Measurements from ENCODE around the gene MROH2B. TPM values are rescaled to one million over a fixed set of nuclear protein-coding genes. Genes with fewer than 3 reads are reported as not detected.

The MROH2B gene
- total and polyA plus RNA-seq, 10 donors, result not detected

DNA sequence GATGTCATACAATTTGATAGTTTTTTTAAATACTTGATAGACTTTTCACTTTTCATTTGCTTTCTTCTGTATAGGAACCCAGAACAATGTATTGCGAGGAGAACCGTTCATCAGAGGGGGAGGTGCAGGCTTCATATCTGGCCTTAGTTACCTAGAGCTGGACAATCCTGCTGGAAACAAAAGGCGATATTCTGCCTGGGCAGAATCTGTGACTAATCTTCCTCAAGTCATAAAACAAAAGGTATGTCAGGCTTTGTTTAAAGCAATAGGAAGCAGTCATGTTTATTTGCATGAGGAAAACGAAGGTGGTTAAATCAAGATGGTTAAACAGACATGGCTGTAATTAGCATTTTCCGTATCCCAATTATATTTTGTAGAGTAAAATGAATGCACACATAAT lies 115.8 kb downstream of the MROH2B start:
- TF ChIP-seq POLR2A (IDR thresholded peaks at IDR 0.05) (no peak), POLR2AphosphoS5 (IDR thresholded peaks at IDR 0.05) (no peak)
- TF ChIP-seq, protein P1, sequence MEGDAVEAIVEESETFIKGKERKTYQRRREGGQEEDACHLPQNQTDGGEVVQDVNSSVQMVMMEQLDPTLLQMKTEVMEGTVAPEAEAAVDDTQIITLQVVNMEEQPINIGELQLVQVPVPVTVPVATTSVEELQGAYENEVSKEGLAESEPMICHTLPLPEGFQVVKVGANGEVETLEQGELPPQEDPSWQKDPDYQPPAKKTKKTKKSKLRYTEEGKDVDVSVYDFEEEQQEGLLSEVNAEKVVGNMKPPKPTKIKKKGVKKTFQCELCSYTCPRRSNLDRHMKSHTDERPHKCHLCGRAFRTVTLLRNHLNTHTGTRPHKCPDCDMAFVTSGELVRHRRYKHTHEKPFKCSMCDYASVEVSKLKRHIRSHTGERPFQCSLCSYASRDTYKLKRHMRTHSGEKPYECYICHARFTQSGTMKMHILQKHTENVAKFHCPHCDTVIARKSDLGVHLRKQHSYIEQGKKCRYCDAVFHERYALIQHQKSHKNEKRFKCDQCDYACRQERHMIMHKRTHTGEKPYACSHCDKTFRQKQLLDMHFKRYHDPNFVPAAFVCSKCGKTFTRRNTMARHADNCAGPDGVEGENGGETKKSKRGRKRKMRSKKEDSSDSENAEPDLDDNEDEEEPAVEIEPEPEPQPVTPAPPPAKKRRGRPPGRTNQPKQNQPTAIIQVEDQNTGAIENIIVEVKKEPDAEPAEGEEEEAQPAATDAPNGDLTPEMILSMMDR (IDR thresholded peaks at IDR 0.05 in 8 of 11, conservative IDR thresholded peaks at IDR 0.05 in 3 of 11), result no peak
- 76 to 82% (median 81%) methylated on average over 5 of the region's 5 CpGs for WGBS, 5 donors
- intact Hi-C loops (cut with DNase I; ENCODE audit: low total_unique reads), result no loop called here
- Histone ChIP-seq H3K27ac (no peak overlapping the region), H3K27me3 (replicated peaks in 1 of 7) (no peaks in the 10 kb centered on the region), H3K4me1 (no peaks in the 10 kb centered on the region), H3K36me3 (peaks cover 0 to 29% (median 0%) of the 10 kb centered on the region in 6 donors), H3K4me3 (no peak overlapping the region), H3K9me3 (peaks cover 0 to 14% (median 4%) of the 10 kb centered on the region in 8 donors)
- DNase-seq, result no peak

Small RNA genes lying within 50 kb of the gene (small RNA-seq; reads per million reads assigned to genes)
- 0 reads per million in 4 donors for gene AC114967.1

Other genes starting within 250 kb of the MROH2B start
- 1,000 to 10,000 TPM in 4 of 7 donors, 100 to 1,000 TPM in 3; 278 to 1,416 (median 1,048) TPM for gene RPL37, start 236.1 kb downstream of the MROH2B start, total RNA-seq
- gene RPL37, start 236.1 kb downstream of the MROH2B start, polyA plus RNA-seq, result 1,000 to 10,000 TPM; 2,182 to 5,876 (median 5,099) TPM
- 10 to 100 TPM; 20.7 to 37.1 (median 35.1) TPM for gene CARD6, start 230.0 kb downstream of the MROH2B start, total RNA-seq
- gene CARD6, start 230.0 kb downstream of the MROH2B start, polyA plus RNA-seq, result 10 to 100 TPM in 1 of 3 donors, 1 to 10 TPM in 2; 3.8 to 10.3 (median 3.9) TPM
- gene C7, start 161.8 kb downstream of the MROH2B start, total RNA-seq, result 100 to 1,000 TPM in 5 of 7 donors, 10 to 100 TPM in 2; 65.0 to 867 (median 344) TPM
- 10 to 100 TPM; 19.0 to 53.2 (median 32.8) TPM for gene C7, start 161.8 kb downstream of the MROH2B start, polyA plus RNA-seq
- gene C6, start 142.2 kb upstream of the MROH2B start, total RNA-seq, result under 1 TPM in 2 of 7 donors, not detected in 5; 0.58 to 0.65 TPM
- gene C6, start 142.2 kb upstream of the MROH2B start, polyA plus RNA-seq, result under 1 TPM; 0.02 to 0.17 (median 0.06) TPM

All from spleen (tissue), 11 donors.